HG02885 (cell line): ENCODE results near the gene SCAF8.

ENCODE experiments used
- ATAC-seq: cut with Tn5 transposase; IDR thresholded peaks from one replicate; pipeline ENCODE4 v1.9.1; 2021; ENCODE audit warnings: mild to moderate bottlenecking; ENCODE audit not compliant: unreplicated experiment, poor library complexity

SCAF8 gene

GRCh38 chr6:154824076-154824475, 90.9 kb downstream of the SCAF8 start:
- no peak for ATAC-seq

- ATAC-seq: no peak
Observed at GRCh38 chr6:154829970-154830369, 96.8 kb downstream of the SCAF8 start.

GRCh38 chr6:154830771-154831170, 97.6 kb downstream of the SCAF8 start:
- no peak for ATAC-seq

GRCh38 chr6:154835307-154835706, 102.1 kb downstream of the SCAF8 start:
- ATAC-seq: no peak

- ATAC-seq: no peak
Observed at GRCh38 chr6:154839546-154839945, 106.3 kb downstream of the SCAF8 start.

GRCh38 chr6:154840363-154840762, 107.1 kb downstream of the SCAF8 start:
- ATAC-seq: no peak

- ATAC-seq: no peak
Observed at GRCh38 chr6:154841109-154841508, 107.9 kb downstream of the SCAF8 start.

- ATAC-seq: no peak
Observed at GRCh38 chr6:154842833-154843232, 109.6 kb downstream of the SCAF8 start.

- ATAC-seq: no peak
Observed at GRCh38 chr6:154847318-154847717, 114.1 kb downstream of the SCAF8 start.

GRCh38 chr6:154848580-154848979, 115.4 kb downstream of the SCAF8 start:
- no peak for ATAC-seq

- ATAC-seq: no peak
Observed at GRCh38 chr6:154849475-154849874, 116.3 kb downstream of the SCAF8 start.

- ATAC-seq: no peak
Observed at GRCh38 chr6:154852687-154853086, 119.5 kb downstream of the SCAF8 start.

- ATAC-seq: no peak
Observed at GRCh38 chr6:154857529-154857928, 124.3 kb downstream of the SCAF8 start.

- ATAC-seq: no peak
Observed at GRCh38 chr6:154861825-154862224, 128.6 kb downstream of the SCAF8 start.

GRCh38 chr6:154862536-154862935, 129.3 kb downstream of the SCAF8 start:
- no peak for ATAC-seq

GRCh38 chr6:154864066-154864430, 130.8 kb downstream of the SCAF8 start:
- ATAC-seq: no peak

- ATAC-seq: no peak
Observed at GRCh38 chr6:154865291-154865690, 132.1 kb downstream of the SCAF8 start.

GRCh38 chr6:154868143-154868594, 135.0 kb downstream of the SCAF8 start:
- no peak for ATAC-seq

- no peak for ATAC-seq
Observed at GRCh38 chr6:154872542-154873114, 139.4 kb downstream of the SCAF8 start.

- no peak for ATAC-seq
Observed at GRCh38 chr6:154873546-154873945, 140.3 kb downstream of the SCAF8 start.

GRCh38 chr6:154874773-154875592, 141.8 kb downstream of the SCAF8 start:
- no peak for ATAC-seq
